DOHH2 (cell line): ENCODE data around the gene TTC34.

Source experiments
- CTCF ChIP-seq: fragments of 200-600 bp; sonication (generic); IDR thresholded peaks from one replicate; pipeline ENCODE4 v1.5.1; 2014; ENCODE audit warnings: antibody characterized with exemption, mild to moderate bottlenecking, low read depth, low read length; ENCODE audit not compliant: poor library complexity, severe bottlenecking
- EZH2phosphoT487 ChIP-seq: fragments of 200-600 bp; sonication (generic); IDR thresholded peaks from 2 replicates; pipeline ENCODE4 v1.6.1; 2017; ENCODE audit warnings: borderline replicate concordance, mild to moderate bottlenecking, antibody characterized with exemption, low read length, moderate library complexity, mixed read lengths

- TF ChIP-seq CTCF (no peak), EZH2phosphoT487 (no peak)
These were observed 169.5 kb downstream of the TTC34 start for GRCh38 chr1:2632051-2632430.
